ENCODE measurements around the gene RINT1. TPM values are rescaled to one million over a fixed set of nuclear protein-coding genes. Genes with fewer than 3 reads are reported as not detected.
"Not testable (repeated sequence)": the region's sequence is repeated elsewhere in the genome, so short reads cannot be mapped to it uniquely, and the experiment has no call there.

RINT1 gene
- polyA plus RNA-seq, 4 donors: 20.2 to 28.9 (median 23.5) TPM

GRCh38 chr7:105596866-105597265 is 64.9 kb downstream of the RINT1 start:
- DNase-seq (ENCODE audit: low read depth in 4 of 4, low spot score in 2 of 4): no peak

GRCh38 chr7:105599080-105599479 is 67.1 kb downstream of the RINT1 start:
- DNase-seq (ENCODE audit: low read depth in 4 of 4, low spot score in 2 of 4): not testable (repeated sequence)

- no peak for DNase-seq (ENCODE audit: low read depth in 4 of 4, low spot score in 2 of 4)
Observed at GRCh38 chr7:105599551-105599950, 67.5 kb downstream of the RINT1 start.

- no peak for DNase-seq (ENCODE audit: low read depth in 4 of 4, low spot score in 2 of 4)
Observed at GRCh38 chr7:105600720-105601550, 68.9 kb downstream of the RINT1 start.

- no peak for DNase-seq (ENCODE audit: low read depth in 4 of 4, low spot score in 2 of 4)
Observed at GRCh38 chr7:105602325-105603305, 70.6 kb downstream of the RINT1 start.

GRCh38 chr7:105610165-105610930 is 78.3 kb downstream of the RINT1 start:
- no peak for DNase-seq (ENCODE audit: low read depth in 4 of 4, low spot score in 2 of 4)

GRCh38 chr7:105611856-105612775 is 80.1 kb downstream of the RINT1 start:
- DNase-seq (ENCODE audit: low read depth in 4 of 4, low spot score in 2 of 4): no peak

- no peak for DNase-seq (ENCODE audit: low read depth in 4 of 4, low spot score in 2 of 4)
Observed at GRCh38 chr7:105612806-105613205, 80.8 kb downstream of the RINT1 start.

GRCh38 chr7:105613611-105614330 is 81.8 kb downstream of the RINT1 start:
- DNase-seq (ENCODE audit: low read depth in 4 of 4, low spot score in 2 of 4): no peak

GRCh38 chr7:105614341-105614840 is 82.4 kb downstream of the RINT1 start:
- no peak for DNase-seq (ENCODE audit: low read depth in 4 of 4, low spot score in 2 of 4)

Other genes with a start within 250 kb of the RINT1 start
- 10 to 100 TPM; 50.4 to 52.5 (median 51.7) TPM for gene SRPK2, start 143.3 kb upstream of the RINT1 start, polyA plus RNA-seq (ENCODE audit: insufficient read length in 4 of 4)
- gene PUS7, start 9.9 kb upstream of the RINT1 start, polyA plus RNA-seq (ENCODE audit: insufficient read length in 4 of 4): 10 to 100 TPM; 15.0 to 24.1 (median 19.6) TPM
- 1 to 10 TPM; 1.2 to 3.8 (median 2.2) TPM for gene EFCAB10, start 49.3 kb downstream of the RINT1 start, polyA plus RNA-seq (ENCODE audit: insufficient read length in 4 of 4)

All from left renal cortex interstitium (tissue), 4 donors.